ENCODE data around the gene CA5B.

DNA sequence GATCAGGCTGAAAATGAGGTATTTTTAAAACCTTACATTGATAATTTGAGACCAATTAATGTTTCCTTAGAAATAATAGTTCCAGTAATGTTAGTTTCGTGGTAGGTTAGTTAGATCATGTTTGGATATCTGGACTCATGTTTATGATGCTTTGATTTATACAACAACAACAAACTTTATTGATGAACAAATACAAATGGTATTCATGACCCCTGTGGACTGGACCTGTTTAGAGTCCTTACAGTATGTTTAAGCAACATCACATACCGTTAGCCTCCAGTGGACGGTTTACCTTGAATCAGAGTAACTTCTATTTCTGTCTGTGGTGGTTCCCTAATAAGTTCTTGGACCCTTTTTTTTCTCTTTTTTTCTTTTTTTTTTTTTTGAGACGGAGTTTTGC, 70.2 kb downstream of the CA5B start:
- TF ChIP-seq MAX (IDR thresholded peaks at IDR 0.05) (no peak), ZBTB33 (IDR thresholded peaks at IDR 0.05) (no peak), EGR1 (IDR thresholded peaks at IDR 0.05; ENCODE audit: low read depth in 2 of 2) (no peak), YY1 (IDR thresholded peaks at IDR 0.05) (no peak), FOXA1 (IDR thresholded peaks at IDR 0.05) (no peak), RAD21 (IDR thresholded peaks at IDR 0.05) (no peak), SP1 (IDR thresholded peaks at IDR 0.05) (no peak), JUND (IDR thresholded peaks at IDR 0.05) (no peak), TAF1 (conservative IDR thresholded peaks at IDR 0.05) (no peak), HNF4A (conservative IDR thresholded peaks at IDR 0.05) (no peak)
- TF ChIP-seq, protein P1, sequence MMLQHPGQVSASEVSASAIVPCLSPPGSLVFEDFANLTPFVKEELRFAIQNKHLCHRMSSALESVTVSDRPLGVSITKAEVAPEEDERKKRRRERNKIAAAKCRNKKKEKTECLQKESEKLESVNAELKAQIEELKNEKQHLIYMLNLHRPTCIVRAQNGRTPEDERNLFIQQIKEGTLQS (IDR thresholded peaks at IDR 0.05), result no peak
- TF ChIP-seq, protein P2, sequence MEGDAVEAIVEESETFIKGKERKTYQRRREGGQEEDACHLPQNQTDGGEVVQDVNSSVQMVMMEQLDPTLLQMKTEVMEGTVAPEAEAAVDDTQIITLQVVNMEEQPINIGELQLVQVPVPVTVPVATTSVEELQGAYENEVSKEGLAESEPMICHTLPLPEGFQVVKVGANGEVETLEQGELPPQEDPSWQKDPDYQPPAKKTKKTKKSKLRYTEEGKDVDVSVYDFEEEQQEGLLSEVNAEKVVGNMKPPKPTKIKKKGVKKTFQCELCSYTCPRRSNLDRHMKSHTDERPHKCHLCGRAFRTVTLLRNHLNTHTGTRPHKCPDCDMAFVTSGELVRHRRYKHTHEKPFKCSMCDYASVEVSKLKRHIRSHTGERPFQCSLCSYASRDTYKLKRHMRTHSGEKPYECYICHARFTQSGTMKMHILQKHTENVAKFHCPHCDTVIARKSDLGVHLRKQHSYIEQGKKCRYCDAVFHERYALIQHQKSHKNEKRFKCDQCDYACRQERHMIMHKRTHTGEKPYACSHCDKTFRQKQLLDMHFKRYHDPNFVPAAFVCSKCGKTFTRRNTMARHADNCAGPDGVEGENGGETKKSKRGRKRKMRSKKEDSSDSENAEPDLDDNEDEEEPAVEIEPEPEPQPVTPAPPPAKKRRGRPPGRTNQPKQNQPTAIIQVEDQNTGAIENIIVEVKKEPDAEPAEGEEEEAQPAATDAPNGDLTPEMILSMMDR (IDR thresholded peaks at IDR 0.05; ENCODE audit: low read depth, low read length, missing input control), result no peak
- TF ChIP-seq, protein P3, sequence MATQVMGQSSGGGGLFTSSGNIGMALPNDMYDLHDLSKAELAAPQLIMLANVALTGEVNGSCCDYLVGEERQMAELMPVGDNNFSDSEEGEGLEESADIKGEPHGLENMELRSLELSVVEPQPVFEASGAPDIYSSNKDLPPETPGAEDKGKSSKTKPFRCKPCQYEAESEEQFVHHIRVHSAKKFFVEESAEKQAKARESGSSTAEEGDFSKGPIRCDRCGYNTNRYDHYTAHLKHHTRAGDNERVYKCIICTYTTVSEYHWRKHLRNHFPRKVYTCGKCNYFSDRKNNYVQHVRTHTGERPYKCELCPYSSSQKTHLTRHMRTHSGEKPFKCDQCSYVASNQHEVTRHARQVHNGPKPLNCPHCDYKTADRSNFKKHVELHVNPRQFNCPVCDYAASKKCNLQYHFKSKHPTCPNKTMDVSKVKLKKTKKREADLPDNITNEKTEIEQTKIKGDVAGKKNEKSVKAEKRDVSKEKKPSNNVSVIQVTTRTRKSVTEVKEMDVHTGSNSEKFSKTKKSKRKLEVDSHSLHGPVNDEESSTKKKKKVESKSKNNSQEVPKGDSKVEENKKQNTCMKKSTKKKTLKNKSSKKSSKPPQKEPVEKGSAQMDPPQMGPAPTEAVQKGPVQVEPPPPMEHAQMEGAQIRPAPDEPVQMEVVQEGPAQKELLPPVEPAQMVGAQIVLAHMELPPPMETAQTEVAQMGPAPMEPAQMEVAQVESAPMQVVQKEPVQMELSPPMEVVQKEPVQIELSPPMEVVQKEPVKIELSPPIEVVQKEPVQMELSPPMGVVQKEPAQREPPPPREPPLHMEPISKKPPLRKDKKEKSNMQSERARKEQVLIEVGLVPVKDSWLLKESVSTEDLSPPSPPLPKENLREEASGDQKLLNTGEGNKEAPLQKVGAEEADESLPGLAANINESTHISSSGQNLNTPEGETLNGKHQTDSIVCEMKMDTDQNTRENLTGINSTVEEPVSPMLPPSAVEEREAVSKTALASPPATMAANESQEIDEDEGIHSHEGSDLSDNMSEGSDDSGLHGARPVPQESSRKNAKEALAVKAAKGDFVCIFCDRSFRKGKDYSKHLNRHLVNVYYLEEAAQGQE (IDR thresholded peaks at IDR 0.05), result no peak

Data from liver (tissue), 3 donors.